IMR-90 (cell line): Measurements from ENCODE around the gene MMP23B. TPM values are rescaled to one million over a fixed set of nuclear protein-coding genes. Genes with fewer than 3 reads are reported as not detected.
"Not testable (repeated sequence)": the region's sequence is repeated elsewhere in the genome, so short reads cannot be mapped to it uniquely, and the experiment has no call there.

Experiments
- ATAC-seq: fragments of 200-7000 bp; cut with Tn5 transposase; 2 replicates; pipeline ENCODE4 v1.9.1; 2020; ENCODE audit warnings: low read depth, mild to moderate bottlenecking, moderate library complexity
- BruUV-seq: library from RNA; stranded (reverse); fragments of 400-500 nt; replicated peaks from 2 replicates; lab custom pipeline; 2021; lab: Mats Ljungman, UMichigan
- CTCF ChIA-PET: fragments of 300-600 bp; formaldehyde crosslinking; extraction: SDS; loops from one replicate; lab custom pipeline; 2021; ENCODE audit warnings: antibody characterized with exemption; lab: Yijun Ruan, JAX
- POLR2A ChIA-PET: fragments of 300-600 bp; sonication (Branson Sonifier 250); formaldehyde crosslinking; loops from one replicate; lab custom pipeline; 2022; ENCODE audit warnings: antibody characterized with exemption; ENCODE audit not compliant: unreplicated experiment; lab: Charles Lee
- DNase-seq: peaks from one replicate; pipeline ENCODE4 v3.0.0; 2013
- H2AFZ ChIP-seq: replicated peaks from 2 replicates; pipeline ENCODE3; 2013; ENCODE audit warnings: low read length, mild to moderate bottlenecking; ENCODE audit not compliant: poor library complexity
- H2AK5ac ChIP-seq: 2 replicates; pipeline ENCODE4 v1.6.1; 2013; ENCODE audit warnings: low read depth, low read length, inconsistent platforms
- H2AK9ac ChIP-seq: replicated peaks from 2 replicates; pipeline ENCODE3; 2013; ENCODE audit warnings: mild to moderate bottlenecking, low read depth, low read length, moderate library complexity; ENCODE audit not compliant: poor library complexity
- H2BK120ac ChIP-seq: 2 replicates; pipeline ENCODE4 v1.6.1; 2013; ENCODE audit warnings: low read depth, low read length, inconsistent platforms
- H2BK15ac ChIP-seq: 3 replicates; pipeline ENCODE4 v1.6.1; 2013; ENCODE audit warnings: low read depth, low read length, inconsistent platforms
- H2BK20ac ChIP-seq: 2 replicates; pipeline ENCODE4 v1.6.1; 2013; ENCODE audit warnings: low read depth, mild to moderate bottlenecking, inconsistent platforms, low read length, moderate library complexity
- H2BK5ac ChIP-seq: 2 replicates; pipeline ENCODE4 v1.6.1; 2013; ENCODE audit warnings: mild to moderate bottlenecking, low read depth, low read length, inconsistent platforms; ENCODE audit not compliant: poor library complexity, severe bottlenecking
- H3K14ac ChIP-seq: replicated peaks from 2 replicates; pipeline ENCODE4 v1.6.1; 2013; ENCODE audit warnings: low read depth, low read length, inconsistent platforms
- H3K18ac ChIP-seq: 2 replicates; pipeline ENCODE4 v1.6.1; 2013; ENCODE audit warnings: low read depth, low read length, control low read depth
- H3K23ac ChIP-seq: 2 replicates; pipeline ENCODE4 v1.6.1; 2013; ENCODE audit warnings: low read depth, low read length, inconsistent platforms
- H3K27ac ChIP-seq: 2 replicates; pipeline ENCODE4 v1.5.1; 2013; ENCODE audit warnings: mild to moderate bottlenecking, control low read depth, low read length; ENCODE audit not compliant: insufficient read depth
- H3K27me3 ChIP-seq: 2 replicates; pipeline ENCODE4 v1.6.1; 2013; ENCODE audit warnings: low read length; ENCODE audit not compliant: control insufficient read depth, insufficient read depth
- H3K36me3 ChIP-seq: 2 replicates; pipeline ENCODE4 v1.6.1; 2013; ENCODE audit warnings: low read length, mixed read lengths; ENCODE audit not compliant: control insufficient read depth, insufficient read depth
- H3K4ac ChIP-seq: 2 replicates; pipeline ENCODE4 v1.6.1; 2013; ENCODE audit warnings: low read depth, low read length, inconsistent platforms
- H3K4me1 ChIP-seq: 2 replicates; pipeline ENCODE4 v1.6.1; 2013; ENCODE audit warnings: low read length, mixed read lengths; ENCODE audit not compliant: control insufficient read depth, insufficient read depth
- H3K4me2 ChIP-seq: 2 replicates; pipeline ENCODE4 v1.6.1; 2013; ENCODE audit warnings: low read depth, mild to moderate bottlenecking, control low read depth, low read length, moderate library complexity
- H3K4me3 ChIP-seq: 2 replicates; pipeline ENCODE4 v1.5.1; 2013; ENCODE audit warnings: low read depth, mild to moderate bottlenecking, control low read depth, low read length, moderate library complexity; ENCODE audit not compliant: insufficient read depth
- H3K56ac ChIP-seq: 2 replicates; pipeline ENCODE4 v1.6.1; 2013; ENCODE audit warnings: low read length, inconsistent platforms; ENCODE audit not compliant: insufficient read depth; ENCODE audit errors: extremely low read depth
- H3K79me1 ChIP-seq, 2 experiments: 2 replicates each; pipeline ENCODE4 v1.6.1; 2013; ENCODE audit warnings: low read length in 2 of 2, inconsistent platforms in 1 of 2, low read depth in 1 of 2
- H3K9ac ChIP-seq: 2 replicates; pipeline ENCODE4 v1.6.1; 2013; ENCODE audit warnings: low read depth, low read length, control low read depth
- H3K9me1 ChIP-seq: 2 replicates; pipeline ENCODE4 v1.6.1; 2013; ENCODE audit warnings: low read length, inconsistent platforms; ENCODE audit not compliant: insufficient read depth
- H3K9me3 ChIP-seq: 2 replicates; pipeline ENCODE4 v1.6.1; 2013; ENCODE audit warnings: low read length; ENCODE audit not compliant: control insufficient read depth, insufficient read depth
- H4K20me1 ChIP-seq: 2 replicates; pipeline ENCODE4 v1.6.1; 2013; ENCODE audit warnings: low read length, inconsistent platforms; ENCODE audit not compliant: insufficient read depth
- H4K5ac ChIP-seq: 2 replicates; pipeline ENCODE4 v1.6.1; 2013; ENCODE audit warnings: mild to moderate bottlenecking, low read depth, low read length, control low read depth
- H4K8ac ChIP-seq, 2 experiments: 2 replicates each; pipeline ENCODE4 v1.6.1; 2013; ENCODE audit warnings: low read depth in 2 of 2, low read length in 2 of 2, control low read depth in 1 of 2, inconsistent platforms in 1 of 2
- H4K91ac ChIP-seq: 2 replicates; pipeline ENCODE4 v1.6.1; 2013; ENCODE audit warnings: low read depth, low read length, inconsistent platforms; ENCODE audit not compliant: insufficient read depth
- WGBS, 2 experiments: methylation state at CpG; one replicate each; pipeline versions ENCODE4 v1.1.5 to v1.1.7; 2013; ENCODE audit warnings: missing lambda C conversion rate in 2 of 2; ENCODE audit not compliant: insufficient read length in 1 of 2; ENCODE audit errors: extremely low coverage in 2 of 2; 5-methylcytosine and 5-hydroxymethylcytosine counted together
- dilution Hi-C: fragments of 300-500 bp; cut with HindIII; formaldehyde crosslinking; loops from one replicate; pipeline ENCODE4 v1.14.3; 2018; ENCODE audit warnings: low sequenced_read_pairs; ENCODE audit not compliant: unreplicated experiment
- in situ Hi-C: fragments of 300-500 bp; cut with MboI; formaldehyde crosslinking; loops from 3 replicates; pipeline ENCODE4 v1.14.3; 2019; ENCODE audit warnings: low sequenced_read_pairs, inconsistent platforms, mixed read lengths
- intact Hi-C: fragments of 100-400 bp; cut with micrococcal nuclease; formaldehyde crosslinking; loops from 2 replicates; pipeline ENCODE4 v1.10.0; 2022
- polyA plus RNA-seq, 3 experiments: library from polyadenylated mRNA; depleted of rRNA; stranded (reverse); fragments of >200 nt; gene quantifications; 2 replicates each; pipeline ENCODE4 v1.2.3, GENCODE V29; 2012; ENCODE audit warnings: low replicate concordance in 1 of 3
- total RNA-seq: library from RNA; depleted of rRNA; stranded (reverse); fragments of >200 nt; gene quantifications from 2 replicates; pipeline ENCODE4 v1.2.3, GENCODE V29; 2012

Gene MMP23B
- total and polyA plus RNA-seq, 2 of the 4 experiments (the other 2 are of a cell fraction) = 1.1 to 5.4 TPM

DNA sequence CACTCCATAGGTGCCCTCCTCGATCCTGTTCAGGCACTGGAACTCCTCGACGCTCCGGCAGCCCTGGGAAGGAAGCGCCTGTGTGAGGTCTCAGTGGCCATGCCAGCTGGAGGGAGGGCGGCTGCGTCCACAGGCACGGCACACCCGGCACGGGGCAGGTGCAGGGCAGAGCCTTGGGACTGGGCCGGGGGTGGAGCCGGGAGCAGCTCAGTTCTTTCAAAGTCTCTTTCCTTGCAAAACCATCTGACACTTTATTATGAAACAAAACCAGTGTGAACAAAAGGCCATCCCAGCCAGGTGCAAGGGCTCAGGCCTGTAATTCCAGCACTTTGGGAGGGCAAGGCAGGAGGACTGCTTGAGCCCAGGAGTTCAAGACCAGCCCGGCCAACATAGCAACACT, 6.6 kb downstream of the MMP23B start:
- H3K36me3 ChIP-seq = peaks cover 11% of the 10 kb centered on the region
- H3K23ac ChIP-seq, H4K91ac ChIP-seq, dilution Hi-C loops, H2AK5ac ChIP-seq, H3K9me1 ChIP-seq, H3K79me1 ChIP-seq, H3K18ac ChIP-seq, POLR2A ChIA-PET, H3K4ac ChIP-seq, CTCF ChIA-PET, H4K5ac ChIP-seq, H3K9ac ChIP-seq, H2BK20ac ChIP-seq, intact Hi-C loops, H3K9me3 ChIP-seq, H3K4me3 ChIP-seq, H3K4me2 ChIP-seq, H2BK5ac ChIP-seq, H2AK9ac ChIP-seq, H2AFZ ChIP-seq, H4K20me1 ChIP-seq, H3K56ac ChIP-seq, in situ Hi-C loops, H3K27me3 ChIP-seq, H2BK15ac ChIP-seq, DNase-seq, H3K4me1 ChIP-seq, H3K27ac ChIP-seq, H2BK120ac ChIP-seq, BruUV-seq, ATAC-seq, H4K8ac ChIP-seq, H3K14ac ChIP-seq: not testable (repeated sequence)
- WGBS, 2 experiments = no CpG with 5 or more reads among the region's 13 CpGs

- in situ Hi-C loops, H2AK9ac ChIP-seq, intact Hi-C loops, DNase-seq, H3K9me1 ChIP-seq, H3K4me1 ChIP-seq, ATAC-seq, H2AK5ac ChIP-seq, H2BK20ac ChIP-seq, H3K4me2 ChIP-seq, H3K56ac ChIP-seq, H3K4me3 ChIP-seq, H4K8ac ChIP-seq, H2AFZ ChIP-seq, H3K18ac ChIP-seq, H2BK15ac ChIP-seq, H3K23ac ChIP-seq, H4K20me1 ChIP-seq, H3K79me1 ChIP-seq, H4K5ac ChIP-seq, BruUV-seq, H3K27me3 ChIP-seq, H3K14ac ChIP-seq, dilution Hi-C loops, H3K27ac ChIP-seq, H2BK5ac ChIP-seq, POLR2A ChIA-PET, H4K91ac ChIP-seq, H3K9me3 ChIP-seq, H2BK120ac ChIP-seq, H3K4ac ChIP-seq, H3K9ac ChIP-seq, CTCF ChIA-PET: not testable (repeated sequence)
- WGBS, 2 experiments = 100% methylated on average over 6 of the region's 16 CpGs; no CpG with 5 or more reads in 1 of the 2 experiments
- H3K36me3 ChIP-seq = peaks cover 11% of the 10 kb centered on the region
Measured at GRCh38 chr1:1639368-1639767, 7.4 kb downstream of the MMP23B start.
